NCI-H187 (cell line): ENCODE data around the gene MTFMT.

Experiments used
- DNase-seq, 2 experiments: peaks; one replicate each; lab custom pipeline; 2025; lab: John Stamatoyannopoulos, UW

Gene MTFMT

GRCh38 chr15:64987136-64987535 is 42.3 kb downstream of the MTFMT start:
- DNase-seq: no peak

- DNase-seq: no peak
Observed at GRCh38 chr15:64985366-64986033, 43.9 kb downstream of the MTFMT start.

GRCh38 chr15:64982472-64982871 is 47.0 kb downstream of the MTFMT start:
- DNase-seq: no peak

GRCh38 chr15:64981812-64982431 is 47.5 kb downstream of the MTFMT start:
- DNase-seq: no peak

- DNase-seq: no peak
Observed at GRCh38 chr15:64979252-64979710, 50.2 kb downstream of the MTFMT start.

GRCh38 chr15:64975390-64975789 is 54.0 kb downstream of the MTFMT start:
- no peak for DNase-seq

GRCh38 chr15:64970698-64971097 is 58.7 kb downstream of the MTFMT start:
- no peak for DNase-seq

- no peak for DNase-seq
Observed at GRCh38 chr15:64969401-64969800, 60.0 kb downstream of the MTFMT start.

- no peak for DNase-seq
Observed at GRCh38 chr15:64961013-64961412, 68.4 kb downstream of the MTFMT start.

- DNase-seq: no peak
Observed at GRCh38 chr15:64960153-64960552, 69.3 kb downstream of the MTFMT start.

GRCh38 chr15:64959128-64959527 is 70.3 kb downstream of the MTFMT start:
- DNase-seq: no peak

GRCh38 chr15:64954395-64954794 is 75.0 kb downstream of the MTFMT start:
- no peak for DNase-seq

- DNase-seq: no peak
Observed at GRCh38 chr15:64951777-64952418, 77.5 kb downstream of the MTFMT start.
